Fibroblast of the conjunctiva (primary cell): ENCODE measurements around the gene ABI3BP.

ENCODE experiments used
- DNase-seq: peaks from one replicate; pipeline ENCODE4 v3.0.0-alpha.2; 2010; ENCODE audit warnings: low read depth

The ABI3BP gene

GRCh38 chr3:100888881-100889280 lies 104.3 kb downstream of the ABI3BP start:
- DNase-seq: no peak

GRCh38 chr3:100882571-100882984 lies 110.6 kb downstream of the ABI3BP start:
- DNase-seq: peak; percentile 17

GRCh38 chr3:100880845-100881244 lies 112.4 kb downstream of the ABI3BP start:
- peak; percentile 46 for DNase-seq

- no peak for DNase-seq
Observed at GRCh38 chr3:100880072-100880471, 113.1 kb downstream of the ABI3BP start.

- DNase-seq: no peak
Observed at GRCh38 chr3:100879195-100879810, 113.9 kb downstream of the ABI3BP start.

- no peak for DNase-seq
Observed at GRCh38 chr3:100877286-100877685, 115.9 kb downstream of the ABI3BP start.

DNA sequence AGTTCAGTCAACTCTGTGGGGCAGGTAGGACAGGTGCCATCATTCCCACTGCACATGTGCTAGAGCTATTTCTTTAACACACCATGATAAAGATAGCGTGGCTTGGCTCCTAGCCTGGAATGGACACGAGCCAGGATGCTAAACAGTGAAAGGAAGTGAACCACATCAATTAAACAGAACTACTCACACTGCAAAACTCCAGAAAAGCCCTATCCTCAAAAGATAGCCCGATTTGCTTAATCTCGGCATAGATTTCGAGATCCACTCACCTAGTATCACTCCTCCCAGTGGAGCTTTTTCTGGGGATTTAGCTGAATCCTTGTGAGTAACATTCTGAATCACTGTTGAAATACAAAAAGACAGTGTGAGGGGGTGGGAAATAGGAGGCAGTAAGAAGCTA lies 118.0 kb downstream of the ABI3BP start:
- peak; percentile 13 for DNase-seq

GRCh38 chr3:100873611-100874010 lies 119.6 kb downstream of the ABI3BP start:
- DNase-seq: no peak

- DNase-seq: no peak
Observed at GRCh38 chr3:100871306-100871705, 121.9 kb downstream of the ABI3BP start.

- peak; percentile 92 for DNase-seq
Observed at GRCh38 chr3:100869787-100870186, 123.4 kb downstream of the ABI3BP start.

GRCh38 chr3:100868894-100869293 lies 124.3 kb downstream of the ABI3BP start:
- no peak for DNase-seq

GRCh38 chr3:100868096-100868495 lies 125.1 kb downstream of the ABI3BP start:
- DNase-seq: no peak

DNA sequence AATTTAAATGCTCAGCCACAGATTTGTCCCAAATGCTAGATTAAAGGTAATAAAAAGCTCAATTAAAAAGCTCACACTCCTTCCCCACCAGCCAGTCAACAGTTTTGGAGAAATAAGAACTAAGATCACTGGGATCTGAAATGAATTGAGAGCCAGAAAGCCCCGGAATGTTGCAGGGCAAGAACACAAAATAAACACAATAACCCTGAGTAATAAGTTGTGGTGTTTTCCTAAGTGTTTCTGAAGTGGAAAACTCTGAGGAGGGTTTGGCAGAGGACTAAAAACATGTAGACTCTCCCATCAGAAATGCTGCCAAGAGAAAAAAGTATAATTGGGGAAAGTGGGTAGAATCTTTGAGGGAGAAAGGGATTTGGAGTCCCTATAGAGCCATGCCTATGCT lies 127.8 kb downstream of the ABI3BP start:
- peak; percentile 8 for DNase-seq

GRCh38 chr3:100864471-100865250 lies 128.6 kb downstream of the ABI3BP start:
- DNase-seq: no peak

GRCh38 chr3:100857863-100858262 lies 135.4 kb downstream of the ABI3BP start:
- no peak for DNase-seq

DNA sequence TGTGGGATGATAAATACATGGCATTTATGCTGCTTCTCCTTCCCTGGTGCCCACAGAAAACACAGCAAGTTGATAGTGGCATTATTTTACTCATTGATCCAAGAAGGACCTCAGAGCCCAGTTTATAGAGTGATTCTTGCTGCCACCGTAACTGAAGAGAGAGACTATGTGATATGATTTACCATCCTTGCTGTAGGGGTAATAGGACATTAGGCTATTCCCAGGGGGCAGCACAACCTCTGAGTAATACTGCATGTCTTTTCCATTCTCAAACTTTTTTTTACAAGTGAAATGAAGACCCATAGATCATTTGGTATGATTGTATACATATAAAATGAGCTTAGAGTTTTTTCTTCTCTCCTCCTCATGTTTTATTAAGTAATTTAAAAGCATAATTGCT lies 136.4 kb downstream of the ABI3BP start:
- DNase-seq: no peak

DNA sequence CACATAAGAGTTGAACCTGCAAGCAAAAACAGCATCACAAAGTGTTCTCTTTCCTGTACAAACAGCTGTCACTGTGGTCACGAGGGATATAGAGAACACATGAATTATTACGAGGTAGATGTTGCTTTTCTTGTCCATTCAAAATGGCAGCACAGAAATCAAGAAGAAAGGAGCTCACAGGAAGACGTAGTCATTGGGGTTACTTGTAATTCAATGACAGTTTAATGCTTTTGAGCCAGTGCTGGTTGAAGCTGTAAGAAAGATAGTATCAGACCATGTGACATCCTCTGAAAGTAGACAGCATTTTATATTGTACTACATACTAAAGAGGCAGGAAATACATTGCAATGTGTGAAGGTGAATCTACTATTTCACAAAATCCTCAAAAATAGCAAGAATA lies 140.4 kb downstream of the ABI3BP start:
- DNase-seq: no peak

GRCh38 chr3:100850701-100851100 lies 142.5 kb downstream of the ABI3BP start:
- DNase-seq: no peak

GRCh38 chr3:100850156-100850555 lies 143.1 kb downstream of the ABI3BP start:
- DNase-seq: no peak

DNA sequence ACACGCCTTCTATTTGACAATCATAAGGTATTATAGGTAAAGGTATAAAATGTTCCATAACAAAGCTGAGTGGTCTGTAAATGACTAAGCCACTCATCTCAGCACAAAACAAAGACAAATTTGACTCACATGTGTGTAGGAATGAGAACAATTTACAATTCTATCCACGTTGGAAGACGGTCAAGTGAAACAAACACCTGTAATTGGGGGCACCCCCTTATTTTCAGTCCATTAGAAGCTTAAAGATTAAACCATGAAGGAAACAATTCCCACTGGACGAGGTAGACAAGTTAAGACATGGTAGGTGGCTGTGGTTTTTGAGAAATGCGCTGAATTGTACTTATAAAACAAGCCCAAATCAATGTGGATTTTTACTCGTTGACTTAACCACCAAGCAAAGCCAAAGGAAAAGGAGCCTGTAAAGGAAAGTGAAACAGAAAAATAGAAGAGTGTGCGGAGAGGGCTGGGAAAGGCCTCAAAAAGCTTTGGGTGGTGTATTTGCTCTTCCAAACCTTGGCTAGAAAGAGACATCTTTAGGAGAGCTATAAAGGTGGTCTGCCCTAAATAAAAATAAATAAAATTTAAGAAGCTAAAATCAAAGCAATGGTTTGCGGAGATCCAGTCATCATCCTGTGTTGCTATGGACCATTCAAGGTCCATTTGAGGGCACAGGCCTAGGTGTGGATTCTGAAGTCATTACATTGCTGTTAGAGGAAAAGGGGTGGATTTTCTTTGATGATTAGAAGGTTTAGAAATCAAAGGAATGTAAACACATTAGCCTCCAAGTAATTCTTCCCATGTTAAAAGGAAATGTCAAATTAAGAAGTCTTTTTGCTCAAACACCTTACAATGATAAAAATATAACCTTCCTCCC lies 148.9 kb downstream of the ABI3BP start:
- DNase-seq: no peak

GRCh38 chr3:100838157-100838556 lies 155.1 kb downstream of the ABI3BP start:
- DNase-seq: no peak

DNA sequence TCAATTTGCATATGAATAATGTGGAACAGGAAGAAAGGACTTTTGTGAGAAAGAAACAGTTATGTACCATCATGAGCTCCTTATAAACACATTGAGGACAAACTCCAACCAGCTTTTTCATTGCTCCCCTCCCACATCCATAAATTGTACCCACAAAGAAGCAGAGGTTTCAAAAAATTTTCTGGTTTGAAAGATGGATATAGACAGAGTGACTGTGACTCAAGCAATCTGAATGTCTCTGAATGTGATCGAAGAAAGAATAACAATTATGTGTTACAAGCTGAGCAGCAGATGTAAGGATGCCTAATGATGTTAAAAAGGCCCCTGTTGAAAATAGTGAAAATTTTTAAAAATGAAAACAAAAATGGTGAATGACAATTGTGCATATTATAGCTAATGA lies 156.6 kb downstream of the ABI3BP start:
- no peak for DNase-seq

DNA sequence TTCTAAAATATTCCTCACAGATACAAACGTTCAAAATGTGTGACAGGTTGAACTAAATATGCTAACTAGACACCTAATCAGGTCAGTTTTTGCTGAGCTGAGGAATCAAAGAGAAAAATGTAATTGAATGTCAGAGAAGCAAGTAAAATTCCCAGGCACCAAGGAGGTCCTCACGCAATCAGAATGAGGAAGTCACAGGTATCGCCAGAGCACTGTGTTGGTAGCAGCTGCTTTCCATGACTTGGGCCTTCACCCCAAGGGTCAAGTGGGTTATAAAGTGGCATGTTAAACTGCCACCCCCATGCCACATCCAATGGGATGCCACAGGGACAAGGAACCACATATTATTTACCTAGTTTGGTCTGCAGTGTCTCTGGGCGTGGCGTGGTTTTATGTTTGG lies 158.9 kb downstream of the ABI3BP start:
- no peak for DNase-seq
